GM04504 (cell line): ENCODE data around the gene INPP4B.

Experiments
- DNase-seq: peaks from one replicate; pipeline ENCODE4 v3.0.0-alpha.2; 2012; ENCODE audit warnings: low read depth

The INPP4B gene

GRCh38 chr4:142465526-142465925 is 380.6 kb downstream of the INPP4B start:
- no peak for DNase-seq

DNA sequence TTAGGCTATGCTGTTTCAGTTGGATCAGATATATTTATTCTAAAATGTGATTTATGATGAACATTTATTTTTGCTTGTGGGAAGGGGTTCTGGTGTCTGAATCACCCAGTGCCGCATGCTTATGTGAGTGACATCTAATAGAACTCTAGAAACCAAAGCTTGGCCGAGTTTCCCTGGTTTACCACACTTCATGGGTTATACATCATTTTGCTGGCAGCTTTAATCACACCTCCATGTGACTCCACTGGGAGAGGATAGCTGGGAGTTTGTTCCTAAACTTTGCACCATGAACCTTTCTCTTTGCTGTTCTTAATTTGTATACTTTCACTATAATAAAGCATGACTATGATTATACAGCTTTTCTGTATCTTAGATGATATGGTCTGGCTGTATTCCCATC is 382.9 kb downstream of the INPP4B start:
- DNase-seq: no peak

- peak; percentile 53 for DNase-seq
Observed at GRCh38 chr4:142452161-142452855, 393.8 kb downstream of the INPP4B start.

GRCh38 chr4:142449771-142450373 is 396.2 kb downstream of the INPP4B start:
- no peak for DNase-seq

GRCh38 chr4:142447009-142447408 is 399.1 kb downstream of the INPP4B start:
- no peak for DNase-seq

DNA sequence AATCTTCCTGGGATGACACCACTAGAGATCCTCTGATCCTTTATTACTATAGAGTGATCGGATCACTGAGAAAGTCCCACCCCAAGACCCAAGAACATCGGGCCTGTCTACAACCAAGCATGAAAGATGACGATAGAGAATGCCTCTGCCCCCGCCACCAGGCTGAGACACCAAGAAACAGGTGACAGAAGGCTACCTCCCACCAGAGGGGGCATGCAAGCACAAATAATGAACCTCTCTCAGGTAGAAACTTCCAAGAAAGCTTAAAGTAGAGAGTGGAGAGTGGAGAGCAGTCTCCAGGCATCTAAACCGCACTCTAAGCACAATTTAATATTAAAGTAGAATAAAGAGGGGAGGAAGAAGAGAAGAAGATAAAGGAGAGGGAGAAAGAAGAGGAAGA is 402.6 kb downstream of the INPP4B start:
- DNase-seq: no peak

GRCh38 chr4:142440093-142440492 is 406.0 kb downstream of the INPP4B start:
- no peak for DNase-seq

- DNase-seq: no peak
Observed at GRCh38 chr4:142435599-142436235, 410.4 kb downstream of the INPP4B start.

DNA sequence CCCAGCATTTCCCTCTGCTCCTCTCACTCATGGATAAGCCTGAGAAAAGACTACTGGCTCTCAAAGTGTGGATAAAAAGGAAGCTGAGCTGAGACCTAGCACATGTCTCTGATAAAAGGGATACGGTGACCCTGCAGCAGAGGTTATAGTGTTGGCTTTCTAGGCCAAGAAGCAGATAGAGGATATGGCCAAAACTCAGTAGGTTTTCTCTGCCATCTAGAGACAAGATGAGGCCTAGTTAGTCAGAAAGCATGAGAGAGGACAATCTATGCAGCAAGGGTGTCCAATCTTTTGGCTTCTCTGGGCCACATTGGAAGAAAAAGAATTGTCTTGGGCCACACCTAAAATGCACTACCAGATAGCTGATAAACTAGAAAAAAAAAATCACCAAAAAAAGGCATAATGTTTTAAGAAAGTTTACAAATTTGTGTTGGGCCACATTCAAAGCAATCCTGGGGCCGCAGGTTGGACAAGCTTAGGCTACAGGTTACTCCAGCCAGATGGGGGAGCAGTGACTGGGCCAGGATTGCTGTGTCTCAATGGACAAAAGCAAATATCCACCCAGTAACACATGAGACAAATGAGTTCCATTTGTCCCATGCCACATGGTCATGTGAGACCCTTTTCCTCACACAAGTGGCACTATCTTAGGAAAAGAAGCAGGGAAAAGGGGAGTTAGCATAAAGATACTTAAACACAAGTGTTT is 411.4 kb downstream of the INPP4B start:
- DNase-seq: no peak

DNA sequence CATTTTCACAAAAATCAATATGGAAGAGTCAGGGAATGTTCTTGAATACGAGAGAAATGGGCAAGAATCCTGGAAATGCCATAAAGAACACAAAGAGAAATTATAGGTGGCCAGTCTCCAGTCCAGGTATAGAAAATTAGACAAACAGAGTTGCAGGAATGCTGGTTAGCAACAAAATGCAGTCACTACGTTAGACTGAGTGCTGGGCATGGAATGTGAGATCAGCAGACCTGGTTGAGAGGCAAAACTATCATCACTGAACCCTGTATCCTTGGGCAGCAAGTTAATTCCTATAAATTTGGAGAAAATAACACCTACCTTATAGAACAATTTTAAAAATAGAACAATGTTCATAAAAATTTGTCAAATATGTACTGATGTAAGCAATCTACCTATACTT is 417.4 kb downstream of the INPP4B start:
- DNase-seq: no peak

DNA sequence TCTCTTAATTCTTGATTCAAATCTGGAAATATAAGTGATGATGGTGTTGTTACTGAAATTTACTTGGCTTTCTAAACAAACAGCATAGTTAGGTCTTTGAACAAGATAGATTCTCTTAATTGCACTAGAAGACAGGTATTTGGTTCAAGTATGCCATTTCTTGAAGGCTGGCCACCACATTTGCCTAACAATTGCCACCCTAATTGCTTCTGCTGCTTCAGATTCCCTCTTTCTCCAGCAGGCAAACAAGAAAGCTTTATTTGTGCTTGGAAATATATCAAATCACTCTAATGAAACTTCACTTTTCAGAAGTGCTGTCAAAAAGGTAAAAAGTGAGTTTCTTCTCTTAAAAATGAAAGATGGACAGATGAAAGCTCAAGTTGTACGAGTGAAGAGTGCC is 418.6 kb downstream of the INPP4B start:
- DNase-seq: no peak

DNA sequence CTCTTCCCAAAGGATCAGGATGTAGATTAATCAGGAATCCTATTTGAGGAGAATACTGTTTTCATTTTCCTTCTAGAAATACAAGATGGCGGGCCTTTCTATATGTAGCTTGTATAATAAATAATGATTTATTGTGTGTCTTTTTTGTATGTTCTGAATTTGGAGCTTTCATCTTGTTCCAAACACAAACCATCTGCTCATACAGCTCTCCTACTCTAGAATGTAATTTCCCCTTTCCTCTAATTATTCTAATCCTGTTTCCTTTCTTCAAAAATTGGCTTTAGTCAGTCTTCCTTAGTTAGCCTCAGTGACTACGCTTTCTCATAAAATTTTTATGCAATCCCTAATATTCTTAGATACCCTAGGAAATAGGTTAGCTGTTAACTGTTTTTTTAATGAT is 422.2 kb downstream of the INPP4B start:
- no peak for DNase-seq

GRCh38 chr4:142420311-142421095 is 425.6 kb downstream of the INPP4B start:
- DNase-seq: no peak

DNA sequence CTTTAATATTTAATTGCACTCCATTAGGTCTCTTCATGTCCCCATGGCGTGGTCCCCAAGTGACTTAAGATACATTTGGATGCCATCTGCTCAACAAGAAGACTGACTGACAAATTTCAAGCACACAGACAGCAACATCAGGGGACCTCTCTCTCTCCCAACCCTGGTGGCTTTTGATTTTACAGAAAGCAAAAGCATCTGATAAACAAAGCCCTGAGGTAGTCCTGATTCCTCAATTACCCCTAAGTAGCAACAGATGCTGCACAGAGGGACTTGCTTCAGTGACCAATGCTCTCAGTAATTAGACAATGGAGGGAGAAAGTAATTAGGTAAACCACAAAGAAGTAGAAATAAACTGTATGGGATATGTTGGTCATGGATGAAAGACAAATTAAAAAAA is 426.4 kb downstream of the INPP4B start:
- no peak for DNase-seq

- no peak for DNase-seq
Observed at GRCh38 chr4:142418697-142419096, 427.4 kb downstream of the INPP4B start.

GRCh38 chr4:142416711-142417275 is 429.3 kb downstream of the INPP4B start:
- DNase-seq: no peak

DNA sequence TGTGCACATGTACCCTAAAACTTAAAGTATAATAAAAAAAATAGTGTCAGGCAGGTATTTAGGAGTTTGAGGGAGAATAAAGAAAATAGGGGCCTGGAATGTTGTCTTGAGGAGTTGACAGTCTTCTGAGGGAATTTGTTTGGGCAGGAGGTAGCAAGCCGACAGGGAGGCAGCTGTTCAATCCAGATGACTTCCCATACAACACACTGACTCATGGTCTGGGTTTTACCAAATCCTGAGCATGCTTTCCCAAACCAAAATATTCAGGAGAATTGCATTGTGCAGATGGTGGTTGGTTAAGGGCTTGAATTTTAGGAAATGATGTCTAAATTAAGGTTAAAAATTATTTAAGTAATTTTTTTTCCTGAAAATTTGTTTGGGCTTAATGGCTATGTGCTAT is 430.0 kb downstream of the INPP4B start:
- no peak for DNase-seq

DNA sequence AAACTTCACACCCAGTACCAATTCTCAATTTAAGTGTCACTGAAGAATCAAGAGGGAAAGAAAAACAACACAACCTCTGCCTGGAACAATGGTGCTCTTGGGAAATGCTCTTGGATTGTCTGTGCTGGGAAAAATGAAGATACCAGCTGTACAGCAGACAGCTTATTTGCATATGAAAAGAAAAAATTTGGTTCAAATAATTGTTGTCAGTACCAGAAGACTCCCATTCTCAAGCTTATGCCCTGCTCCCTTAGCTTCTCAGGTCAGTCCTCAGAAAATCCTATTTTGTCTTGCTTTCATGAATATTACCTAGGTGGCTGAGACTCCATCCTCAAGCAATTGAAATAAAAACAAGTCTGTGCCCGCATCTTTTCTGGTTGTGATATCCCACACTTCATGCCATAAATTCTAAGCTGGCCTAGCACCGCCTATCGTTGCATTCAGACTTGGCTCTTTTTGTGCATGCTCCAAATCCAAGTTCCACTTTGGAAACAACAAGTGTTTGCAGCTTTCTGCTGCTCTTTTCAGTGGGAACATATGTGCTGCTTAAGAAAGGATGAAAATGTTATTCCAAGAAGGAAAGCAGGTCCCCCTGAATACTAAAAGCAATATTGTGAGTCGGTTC is 431.6 kb downstream of the INPP4B start:
- no peak for DNase-seq

DNA sequence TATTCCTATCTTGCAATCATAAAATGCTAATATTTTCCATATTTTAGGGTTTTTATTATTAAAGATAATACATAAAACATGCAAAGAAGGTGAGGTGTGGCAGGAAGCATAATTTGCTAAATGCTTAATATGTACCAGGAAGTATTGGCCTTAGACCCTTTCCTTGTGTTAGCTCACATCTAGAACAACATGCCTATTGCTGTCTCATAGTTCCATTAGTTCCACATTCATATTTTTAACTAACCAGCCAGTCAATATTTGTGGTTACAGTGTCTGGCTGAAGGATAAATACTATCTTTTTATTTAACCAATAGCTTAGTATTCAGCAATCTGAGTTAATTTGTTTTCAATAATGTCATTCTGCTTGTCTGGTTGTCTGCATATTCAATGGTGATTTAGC is 432.6 kb downstream of the INPP4B start:
- no peak for DNase-seq

- DNase-seq: no peak
Observed at GRCh38 chr4:142411993-142412392, 434.1 kb downstream of the INPP4B start.

DNA sequence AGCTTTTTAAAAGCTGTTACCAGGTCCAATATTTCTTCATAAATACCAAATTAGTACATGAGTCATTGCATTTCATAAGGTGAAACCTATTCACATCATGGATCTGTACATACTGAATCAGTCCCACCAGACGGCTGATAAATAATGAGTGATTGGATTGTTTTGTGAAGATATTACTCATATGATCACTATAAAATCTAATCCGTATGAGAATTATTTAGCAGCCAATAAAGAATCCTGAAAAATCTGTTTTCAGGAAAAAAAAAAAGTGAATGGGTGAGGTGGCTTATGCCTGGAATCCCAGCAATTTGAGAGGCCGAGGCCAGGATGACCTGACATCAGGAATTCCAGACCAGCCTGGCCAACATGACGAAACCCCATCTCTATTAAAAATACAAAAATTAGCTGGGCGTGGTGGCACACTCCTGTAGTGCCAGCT is 438.1 kb downstream of the INPP4B start:
- peak; percentile 50 for DNase-seq
